NCI-H2107 treated with DMSO at 0.1 percent for 48 hours (cell line): ENCODE measurements around the gene TRIM54.

Source experiments
- DNase-seq: peaks from one replicate; lab custom pipeline; 2025; ENCODE audit not compliant: unreplicated experiment; lab: John Stamatoyannopoulos, UW

The TRIM54 gene, protein sequence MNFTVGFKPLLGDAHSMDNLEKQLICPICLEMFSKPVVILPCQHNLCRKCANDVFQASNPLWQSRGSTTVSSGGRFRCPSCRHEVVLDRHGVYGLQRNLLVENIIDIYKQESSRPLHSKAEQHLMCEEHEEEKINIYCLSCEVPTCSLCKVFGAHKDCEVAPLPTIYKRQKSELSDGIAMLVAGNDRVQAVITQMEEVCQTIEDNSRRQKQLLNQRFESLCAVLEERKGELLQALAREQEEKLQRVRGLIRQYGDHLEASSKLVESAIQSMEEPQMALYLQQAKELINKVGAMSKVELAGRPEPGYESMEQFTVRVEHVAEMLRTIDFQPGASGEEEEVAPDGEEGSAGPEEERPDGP

DNA sequence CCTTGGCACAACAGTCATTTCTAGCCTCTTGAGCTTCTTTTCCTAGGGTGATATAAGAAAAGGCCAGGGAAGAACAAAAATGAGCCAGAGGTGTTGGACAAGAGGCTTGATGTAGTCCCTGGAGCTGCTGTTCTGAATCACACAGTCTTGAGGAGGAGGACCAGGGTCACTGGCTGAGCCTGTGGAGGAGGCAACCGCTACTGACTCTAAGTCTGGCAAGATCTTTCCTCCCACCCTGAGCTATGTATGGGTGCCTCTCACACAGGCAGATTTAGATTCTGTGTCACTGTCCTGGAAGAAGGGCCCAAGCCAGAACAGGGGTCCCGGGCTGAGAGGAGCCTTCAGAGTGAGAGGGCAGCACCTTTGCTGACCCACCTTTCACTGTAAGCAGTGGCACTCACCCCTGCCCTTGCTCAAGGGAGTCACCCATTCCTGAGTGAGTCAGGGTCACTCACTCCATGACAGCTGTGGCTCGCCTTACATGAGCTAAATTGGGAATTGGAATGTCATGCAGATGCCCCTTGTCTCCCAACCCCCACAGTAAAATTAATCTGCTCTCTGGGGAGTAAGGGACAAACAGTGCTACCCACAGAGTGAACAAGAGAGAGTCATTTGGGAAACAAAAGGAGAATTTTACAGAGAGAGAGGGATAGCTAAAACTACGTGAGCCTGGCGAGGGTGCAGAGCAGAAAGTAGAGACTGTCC lies at the start of gene TRIM54:
TRIM54 (plus strand) TSS at position 575 of the 705 bp plus-strand sequence. CDS start 303 bp downstream, outside the sequence.
- no peak for DNase-seq

DNA sequence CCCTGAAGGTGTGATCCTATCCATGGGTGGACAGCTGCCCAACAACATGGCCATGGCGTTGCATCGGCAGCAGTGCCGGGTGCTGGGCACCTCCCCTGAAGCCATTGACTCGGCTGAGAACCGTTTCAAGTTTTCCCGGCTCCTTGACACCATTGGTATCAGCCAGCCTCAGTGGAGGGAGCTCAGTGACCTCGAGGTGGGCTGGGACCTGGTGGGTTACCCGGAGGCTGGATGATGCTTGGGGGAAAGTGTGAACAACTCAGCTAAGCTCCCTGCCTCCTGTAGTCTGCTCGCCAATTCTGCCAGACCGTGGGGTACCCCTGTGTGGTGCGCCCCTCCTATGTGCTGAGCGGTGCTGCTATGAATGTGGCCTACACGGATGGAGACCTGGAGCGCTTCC lies 48.9 kb upstream of the TRIM54 start:
- no peak for DNase-seq

DNA sequence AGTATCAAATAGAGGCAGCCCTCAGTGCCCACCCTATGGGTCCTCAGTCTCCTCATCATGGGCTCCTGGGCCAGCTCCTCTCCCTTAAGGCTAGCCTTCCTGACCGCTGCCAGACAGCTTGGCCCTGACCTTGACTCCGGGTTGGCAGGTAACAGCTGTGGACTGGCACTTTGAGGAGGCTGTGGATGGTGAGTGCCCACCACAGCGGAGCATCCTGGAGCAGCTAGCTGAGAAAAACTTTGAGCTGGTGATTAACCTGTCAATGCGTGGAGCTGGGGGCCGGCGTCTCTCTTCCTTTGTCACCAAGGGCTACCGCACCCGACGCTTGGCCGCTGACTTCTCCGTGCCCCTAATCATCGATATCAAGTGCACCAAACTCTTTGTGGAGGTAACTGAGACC lies 46.1 kb upstream of the TRIM54 start:
- DNase-seq, result no peak

DNA sequence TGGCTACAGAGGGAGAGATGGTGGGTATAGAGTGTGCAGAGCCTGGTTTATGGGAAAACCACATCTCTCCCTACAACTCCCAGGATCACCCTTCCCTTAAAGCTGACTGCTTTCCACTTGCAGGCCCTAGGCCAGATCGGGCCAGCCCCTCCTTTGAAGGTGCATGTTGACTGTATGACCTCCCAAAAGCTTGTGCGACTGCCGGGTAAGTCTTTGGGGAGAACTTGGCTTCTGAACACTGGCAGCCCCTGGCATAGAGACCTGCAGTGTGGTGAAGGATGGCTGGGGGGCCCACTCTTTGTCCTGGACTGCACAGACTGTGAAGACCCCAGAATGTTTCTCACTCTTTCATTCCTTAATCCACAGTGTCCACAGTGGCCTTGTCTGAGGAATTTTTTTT lies 45.6 kb upstream of the TRIM54 start:
- no peak for DNase-seq

DNA sequence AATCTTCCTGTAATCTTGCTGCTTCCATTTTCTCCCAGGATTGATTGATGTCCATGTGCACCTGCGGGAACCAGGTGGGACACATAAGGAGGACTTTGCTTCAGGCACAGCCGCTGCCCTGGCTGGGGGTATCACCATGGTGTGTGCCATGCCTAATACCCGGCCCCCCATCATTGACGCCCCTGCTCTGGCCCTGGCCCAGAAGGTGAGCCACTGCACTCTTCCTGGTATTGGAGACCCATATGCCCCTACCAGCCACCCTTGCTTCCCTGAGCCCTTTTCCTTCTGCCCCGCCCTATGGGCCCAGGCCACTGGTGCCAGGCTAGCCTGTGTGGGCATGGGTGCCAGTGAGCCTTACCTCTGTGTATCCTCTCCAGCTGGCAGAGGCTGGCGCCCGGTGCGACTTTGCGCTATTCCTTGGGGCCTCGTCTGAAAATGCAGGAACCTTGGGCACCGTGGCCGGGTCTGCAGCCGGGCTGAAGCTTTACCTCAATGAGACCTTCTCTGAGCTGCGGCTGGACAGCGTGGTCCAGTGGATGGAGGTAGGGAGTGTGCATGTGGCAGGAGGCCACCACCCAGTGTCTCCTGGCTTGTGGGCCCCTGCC lies 44.8 kb upstream of the TRIM54 start:
- DNase-seq, result no peak

DNA sequence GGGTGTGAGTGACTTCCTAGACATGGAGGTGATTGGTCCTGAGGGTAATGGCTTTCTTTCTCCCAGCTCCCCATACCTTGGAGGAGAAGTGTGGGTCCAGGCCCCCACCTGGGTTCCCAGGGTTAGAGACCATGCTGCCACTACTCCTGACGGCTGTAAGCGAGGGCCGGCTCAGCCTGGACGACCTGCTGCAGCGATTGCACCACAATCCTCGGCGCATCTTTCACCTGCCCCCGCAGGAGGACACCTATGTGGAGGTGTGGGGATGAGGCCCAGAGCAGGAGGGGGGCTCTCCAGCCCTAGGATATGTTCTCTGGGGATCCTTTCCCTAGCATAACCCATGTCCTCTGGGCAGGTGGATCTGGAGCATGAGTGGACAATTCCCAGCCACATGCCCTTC lies 43.3 kb upstream of the TRIM54 start:
- DNase-seq, result no peak

DNA sequence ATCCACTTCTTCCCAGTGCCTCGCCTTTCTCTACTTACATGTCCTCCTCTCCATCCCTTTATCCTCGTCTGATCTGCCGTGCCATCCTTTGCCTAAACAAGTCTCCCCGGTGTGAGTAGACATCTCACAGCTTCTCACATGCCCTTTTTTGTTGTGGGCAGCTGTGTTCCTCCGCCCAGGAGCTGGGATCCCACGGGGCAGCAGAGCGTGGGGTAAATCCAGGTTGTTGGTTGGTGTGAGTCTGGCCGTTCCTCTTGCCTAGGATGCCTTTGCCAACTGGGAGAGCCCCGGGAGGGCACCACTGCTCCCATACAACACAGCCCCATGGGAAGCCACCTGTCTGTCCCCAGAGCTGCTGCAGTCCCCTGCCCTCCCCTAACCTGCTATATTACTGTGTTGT lies 41.8 kb upstream of the TRIM54 start:
- no peak for DNase-seq

DNA sequence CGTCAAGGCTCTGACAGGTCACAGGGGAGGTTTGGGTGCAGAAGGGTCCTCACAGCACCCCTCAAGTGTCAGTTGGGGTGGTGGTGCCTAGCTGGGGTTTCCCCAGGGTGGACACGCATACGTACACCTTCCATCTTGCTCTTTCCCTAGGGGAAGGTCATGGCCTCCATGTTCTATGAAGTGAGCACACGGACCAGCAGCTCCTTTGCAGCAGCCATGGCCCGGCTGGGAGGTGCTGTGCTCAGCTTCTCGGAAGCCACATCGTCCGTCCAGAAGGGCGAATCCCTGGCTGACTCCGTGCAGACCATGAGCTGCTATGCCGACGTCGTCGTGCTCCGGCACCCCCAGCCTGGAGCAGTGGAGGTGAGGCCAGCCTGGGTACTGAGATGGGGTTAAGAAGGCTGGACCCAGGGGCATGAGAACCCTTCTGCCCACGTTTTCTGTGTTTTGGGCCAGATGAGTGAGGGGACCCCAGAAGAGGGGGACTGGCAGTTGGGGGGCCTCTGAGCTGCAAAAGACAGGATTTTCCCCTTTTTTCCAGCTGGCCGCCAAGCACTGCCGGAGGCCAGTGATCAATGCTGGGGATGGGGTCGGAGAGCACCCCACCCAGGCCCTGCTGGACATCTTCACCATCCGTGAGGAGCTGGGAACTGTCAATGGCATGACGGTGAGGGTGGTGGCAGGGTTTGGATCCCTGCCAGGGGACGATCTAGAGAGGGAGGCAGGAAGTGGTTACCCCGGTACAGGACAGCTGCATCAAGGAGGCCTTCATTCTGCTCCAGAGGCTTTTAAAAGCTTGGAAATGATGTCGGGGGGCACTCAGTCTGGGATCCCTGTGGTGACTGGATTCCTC lies 40.2 kb upstream of the TRIM54 start:
- no peak for DNase-seq

DNA sequence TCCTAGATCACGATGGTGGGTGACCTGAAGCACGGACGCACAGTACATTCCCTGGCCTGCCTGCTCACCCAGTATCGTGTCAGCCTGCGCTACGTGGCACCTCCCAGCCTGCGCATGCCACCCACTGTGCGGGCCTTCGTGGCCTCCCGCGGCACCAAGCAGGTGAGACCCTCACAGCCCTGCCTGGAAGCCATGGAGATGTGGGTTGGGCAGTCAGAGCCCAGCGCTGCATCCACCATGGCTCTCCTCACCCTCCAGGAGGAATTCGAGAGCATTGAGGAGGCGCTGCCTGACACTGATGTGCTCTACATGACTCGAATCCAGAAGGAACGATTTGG lies 39.6 kb upstream of the TRIM54 start:
- no peak for DNase-seq

DNA sequence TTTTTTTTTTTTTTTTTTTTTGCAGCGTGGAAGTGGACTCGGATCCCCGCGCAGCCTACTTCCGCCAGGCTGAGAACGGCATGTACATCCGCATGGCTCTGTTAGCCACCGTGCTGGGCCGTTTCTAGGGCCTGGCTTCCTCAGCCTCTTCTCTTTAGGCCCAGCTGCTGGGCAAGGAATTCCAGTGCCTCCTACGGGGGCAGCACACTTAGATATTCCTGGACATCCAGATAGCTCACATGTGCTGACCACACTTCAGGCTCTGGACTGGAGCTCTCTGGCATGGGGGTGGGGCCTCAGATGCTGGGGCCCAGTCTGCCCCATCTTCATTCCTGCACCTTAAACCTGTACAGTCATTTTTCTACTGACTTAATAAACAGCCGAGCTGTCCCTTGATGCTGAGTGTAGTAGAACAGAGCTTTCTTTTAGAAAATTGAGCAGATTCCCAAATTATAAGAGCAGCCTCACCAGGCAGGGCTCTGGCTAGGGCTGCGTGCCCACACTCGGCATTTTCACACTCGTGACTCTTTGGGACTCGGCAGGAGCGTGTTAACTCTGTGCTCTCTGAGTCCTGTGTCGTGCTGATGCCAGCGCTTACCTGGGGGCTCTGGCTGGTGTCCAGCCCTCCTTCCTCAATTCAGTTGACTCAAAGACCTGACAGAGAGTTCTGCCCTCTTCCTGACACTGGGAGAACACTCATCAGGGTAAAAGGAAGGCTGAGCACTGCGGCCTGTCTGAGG lies 38.7 kb upstream of the TRIM54 start:
- DNase-seq, result no peak

DNA sequence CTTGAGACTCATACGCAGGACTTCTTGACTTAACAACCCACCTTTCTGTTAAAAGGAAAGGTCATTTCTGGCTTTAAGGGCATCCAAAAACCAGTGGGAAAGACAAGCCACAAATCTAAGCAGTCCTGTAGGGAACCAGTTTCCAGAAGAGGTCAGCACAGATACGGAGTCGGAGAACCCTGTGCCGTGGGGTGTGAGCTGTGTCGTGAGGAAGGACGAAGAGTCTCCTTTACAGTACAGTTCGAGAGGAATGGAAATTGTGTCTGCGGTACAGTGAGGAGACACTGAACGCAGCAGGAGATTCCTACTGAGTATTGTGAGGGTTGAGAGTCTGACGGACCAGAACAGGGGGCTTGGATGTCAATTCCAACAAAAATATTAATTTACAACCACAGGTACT lies 37.1 kb upstream of the TRIM54 start:
- no peak for DNase-seq

DNA sequence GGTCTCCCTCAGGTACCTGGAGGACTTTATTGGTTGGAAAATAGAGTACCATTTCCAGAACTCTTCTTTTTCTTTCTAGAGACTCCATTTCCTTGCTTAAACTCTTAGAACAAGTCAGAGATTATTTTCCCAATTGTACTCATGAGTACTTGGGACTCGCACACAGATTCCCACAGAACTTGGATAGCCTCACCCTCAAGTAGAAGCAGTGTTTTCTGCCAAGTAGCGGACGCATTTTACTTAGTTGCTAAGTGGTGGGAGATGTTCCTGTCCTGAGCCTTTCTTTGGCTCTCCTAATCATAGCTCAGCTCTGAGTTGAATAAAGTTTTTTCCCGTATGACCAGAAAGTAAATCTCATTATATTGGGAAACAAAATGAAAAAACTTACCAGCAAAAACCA lies 36.6 kb upstream of the TRIM54 start:
- no peak for DNase-seq

DNA sequence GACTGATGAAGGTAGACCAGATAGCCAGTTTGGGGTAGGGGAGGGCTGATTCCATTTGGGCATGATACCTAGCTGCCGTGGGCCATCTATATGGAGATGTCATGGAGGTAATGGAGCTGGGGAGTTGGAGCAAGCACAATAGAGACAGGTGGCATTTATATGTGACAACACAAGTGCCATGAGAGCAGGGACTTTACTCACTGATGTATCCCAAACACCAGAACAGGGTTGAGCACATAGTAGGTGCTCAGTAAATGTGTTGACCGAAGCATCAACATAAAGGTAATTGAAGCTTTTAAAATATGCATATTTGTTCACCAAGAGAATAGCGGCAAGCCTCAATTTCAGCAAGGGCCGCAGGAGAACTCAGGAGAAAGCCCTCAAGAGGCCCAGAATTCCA lies 34.3 kb upstream of the TRIM54 start:
- no peak for DNase-seq

DNA sequence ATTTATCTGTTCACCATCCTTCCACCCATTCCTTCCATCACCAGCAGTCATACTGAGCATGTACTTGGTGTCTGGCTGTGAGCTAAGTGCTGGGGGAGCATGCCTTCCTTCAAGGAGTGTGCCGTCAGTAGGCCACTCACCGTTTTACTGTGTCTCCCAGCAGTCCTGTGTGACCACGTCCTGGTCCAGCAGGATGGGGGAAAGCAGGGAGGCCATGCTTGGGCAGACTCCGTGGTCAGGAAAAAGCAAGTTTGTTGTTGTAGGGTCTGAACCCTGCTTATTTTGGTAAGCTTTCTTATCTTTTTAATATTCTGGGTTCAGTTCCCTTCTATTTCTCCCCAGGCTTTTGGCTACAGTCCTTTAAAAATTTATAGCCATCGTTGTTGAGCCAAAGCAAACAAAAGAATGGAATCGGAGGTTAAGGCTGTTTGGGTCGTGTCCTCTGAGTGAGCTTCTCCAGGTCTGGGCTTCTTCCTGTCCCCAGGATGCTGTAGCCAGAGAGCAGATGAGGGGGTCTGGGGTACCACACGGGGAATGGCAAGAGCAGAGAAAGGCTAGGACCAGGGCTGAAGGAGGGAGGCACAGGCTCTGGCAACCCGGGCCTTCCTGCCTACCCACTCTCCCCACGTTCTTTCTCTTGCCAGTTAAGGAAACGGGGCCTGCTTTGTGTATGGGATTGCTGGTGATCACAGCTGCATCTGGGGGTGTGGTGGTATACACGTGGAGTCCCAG lies 32.9 kb upstream of the TRIM54 start:
- no peak for DNase-seq

DNA sequence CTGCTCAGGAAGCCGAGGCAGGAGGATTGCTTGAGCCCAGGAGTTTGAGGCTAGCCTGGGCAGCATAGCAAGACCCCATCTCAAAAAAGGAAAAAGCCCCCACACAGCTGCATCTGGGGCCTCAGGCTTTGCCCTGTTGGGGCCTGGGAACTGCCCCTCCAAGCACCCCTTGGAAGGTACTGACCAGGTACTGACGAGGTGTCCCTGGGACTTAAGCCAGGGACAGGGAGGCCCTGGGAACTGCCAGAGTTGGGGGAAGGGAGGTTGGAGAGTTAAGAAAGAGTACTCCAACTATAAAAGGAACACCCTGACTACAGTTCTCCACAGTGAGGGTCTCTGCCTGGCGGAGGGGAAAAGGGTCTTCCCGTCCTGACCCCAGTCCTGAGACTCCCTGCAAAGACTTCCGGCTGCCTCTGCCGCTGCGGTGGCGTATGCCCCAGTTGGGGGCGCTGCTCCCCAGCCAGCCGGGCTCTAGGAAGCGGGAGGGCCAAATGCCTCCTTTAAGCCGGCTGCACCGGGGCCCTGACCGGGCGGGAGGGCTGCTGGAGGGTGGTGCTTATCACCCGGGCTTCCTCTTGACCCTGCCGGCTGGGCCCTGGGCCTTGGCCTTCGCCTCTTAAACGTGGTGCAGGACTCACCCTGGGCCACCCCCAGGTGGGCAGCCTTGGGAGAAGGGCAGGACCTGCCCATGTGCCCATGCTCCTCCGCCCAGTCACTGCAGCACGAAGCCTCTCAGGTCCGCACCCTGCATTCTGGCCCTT lies 32.2 kb upstream of the TRIM54 start:
- DNase-seq, result no peak

DNA sequence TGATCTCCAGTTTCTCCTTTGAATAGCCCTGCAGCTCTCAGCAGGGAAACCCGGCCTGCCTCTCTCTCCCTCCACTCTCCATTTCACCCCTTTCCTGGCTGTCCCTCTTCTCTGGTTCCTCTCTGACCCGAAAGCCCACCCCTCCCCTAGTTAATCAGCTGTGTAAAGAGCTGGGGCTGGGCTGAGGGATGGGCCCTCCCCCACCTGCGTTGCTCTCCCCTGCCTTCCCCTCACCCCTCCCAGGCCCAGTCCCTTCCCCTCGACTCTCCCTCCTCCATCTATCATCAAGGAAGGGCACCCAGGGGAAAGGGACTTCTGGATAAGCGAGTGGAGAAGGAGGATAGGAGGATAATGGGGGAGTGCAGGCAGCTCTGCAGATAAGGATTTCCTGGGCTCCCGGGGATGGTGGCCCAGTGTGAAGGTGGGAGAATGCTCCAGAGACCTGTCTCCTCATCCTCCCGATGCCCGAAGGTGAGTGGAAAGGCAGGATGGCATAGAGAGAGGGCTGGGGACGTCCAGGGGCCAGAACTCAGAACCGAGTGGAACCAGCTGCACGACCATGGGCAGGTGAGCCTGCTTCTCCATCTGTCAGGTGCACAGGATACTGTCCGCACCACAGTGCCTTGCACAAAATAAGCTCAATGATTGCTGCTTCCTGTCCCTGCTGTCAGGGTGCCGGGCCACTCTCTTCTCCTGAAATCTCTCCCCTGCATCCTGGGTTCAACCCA lies 31.4 kb upstream of the TRIM54 start:
- no peak for DNase-seq

DNA sequence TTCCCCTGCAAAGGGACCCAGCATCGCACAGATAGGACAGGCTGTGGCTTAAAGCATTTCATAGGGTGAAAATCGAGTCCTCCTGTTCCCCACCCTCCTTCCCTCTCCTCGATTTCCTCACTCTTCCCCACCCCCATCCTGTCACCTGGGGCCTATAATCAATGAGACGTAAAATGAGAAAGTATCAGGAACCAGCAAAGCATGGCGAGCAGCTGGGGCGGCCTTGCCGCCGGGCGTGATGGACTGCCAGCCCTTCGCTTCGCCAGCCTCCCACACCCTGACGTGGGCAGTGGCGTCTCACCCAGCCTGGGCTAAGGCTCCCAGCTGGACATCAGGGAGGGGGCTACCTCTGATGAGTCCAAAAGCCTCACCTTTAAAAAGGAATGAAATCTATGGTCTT lies 30.5 kb upstream of the TRIM54 start:
- no peak for DNase-seq

DNA sequence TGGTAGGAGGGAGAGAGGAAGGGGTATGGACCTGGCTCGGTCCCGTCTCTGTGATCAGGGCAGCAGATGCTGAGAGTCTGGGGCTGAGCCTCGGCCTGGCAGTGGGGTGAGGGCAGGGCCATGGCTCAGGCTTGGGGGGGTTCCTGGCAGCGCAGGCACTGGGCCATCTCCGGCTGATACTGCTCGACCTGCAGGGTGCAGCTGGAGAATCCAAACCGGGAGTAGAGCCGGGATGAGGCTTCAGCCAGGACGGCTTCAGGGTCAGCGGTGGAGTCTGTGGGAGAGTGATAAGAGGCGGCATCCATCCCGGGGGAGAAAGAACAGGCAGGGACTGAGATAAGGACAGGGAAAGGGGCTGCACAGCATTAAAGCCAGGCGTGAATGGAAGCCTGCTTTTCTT lies 27.0 kb upstream of the TRIM54 start:
- no peak for DNase-seq

DNA sequence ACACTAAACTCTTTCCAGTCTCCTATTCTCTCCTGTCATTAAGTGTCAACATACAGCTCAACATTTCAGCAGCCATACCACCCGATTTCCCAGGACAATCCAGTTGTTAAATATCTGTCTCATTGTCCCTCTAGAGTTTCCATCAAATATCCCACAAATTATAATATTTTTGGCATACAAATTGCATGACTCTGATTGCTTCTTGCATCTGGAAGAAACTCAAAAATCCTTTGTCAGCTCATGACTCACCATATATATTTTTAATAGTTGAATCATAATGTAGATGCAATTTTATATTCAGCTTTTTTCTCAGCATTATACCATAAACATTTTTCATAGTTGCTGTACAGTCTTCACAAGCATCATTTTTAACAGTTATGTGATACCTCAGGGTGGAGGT lies 26.6 kb upstream of the TRIM54 start:
- DNase-seq, result no peak
